OCI-LY1 (cell line): ENCODE data around the gene MATK.

Experiments
- H2AFZ ChIP-seq: fragments of 200-600 bp; sonication (generic), shearing (Covaris generic); 2 replicates; pipeline ENCODE4 v1.6.0; 2014; ENCODE audit warnings: antibody characterized with exemption, mild to moderate bottlenecking, low read length
- H3F3A ChIP-seq: fragments of 200-600 bp; sonication (generic), shearing (Covaris generic); 2 replicates; pipeline ENCODE4 v1.6.0; 2014; ENCODE audit warnings: mild to moderate bottlenecking, antibody characterized with exemption, low read length, moderate library complexity; ENCODE audit not compliant: insufficient read depth
- H3K27ac ChIP-seq: fragments of 200-600 bp; sonication (generic); 2 replicates; pipeline ENCODE4 v1.5.1; 2014; ENCODE audit warnings: low read length, mixed run types, mild to moderate bottlenecking, low read depth; ENCODE audit not compliant: poor library complexity, severe bottlenecking
- H3K27me3 ChIP-seq: fragments of 200-600 bp; sonication (generic); 2 replicates; pipeline ENCODE4 v1.6.0; 2014; ENCODE audit warnings: antibody characterized with exemption, mild to moderate bottlenecking, low read length, moderate library complexity; ENCODE audit not compliant: insufficient read depth
- H3K36me3 ChIP-seq: fragments of 200-600 bp; sonication (generic); 2 replicates; pipeline ENCODE4 v1.6.1; 2014; ENCODE audit warnings: mild to moderate bottlenecking, antibody characterized with exemption, low read length, moderate library complexity, mixed read lengths; ENCODE audit not compliant: insufficient read depth
- H3K4me1 ChIP-seq: fragments of 200-600 bp; sonication (generic); 2 replicates; pipeline ENCODE4 v1.5.1; 2014; ENCODE audit warnings: mild to moderate bottlenecking, low read length, moderate library complexity; ENCODE audit not compliant: insufficient read depth, severe bottlenecking
- H3K4me2 ChIP-seq: fragments of 200-600 bp; sonication (generic), shearing (Covaris generic); 2 replicates; pipeline ENCODE4 v1.6.1; 2014; ENCODE audit warnings: low read length
- H3K4me3 ChIP-seq: fragments of 200-600 bp; sonication (generic); 2 replicates; pipeline ENCODE4 v1.5.1; 2014; ENCODE audit warnings: low read length, low read depth, mild to moderate bottlenecking, mixed read lengths; ENCODE audit not compliant: poor library complexity, severe bottlenecking
- H3K79me2 ChIP-seq: fragments of 200-600 bp; shearing (Covaris generic); 2 replicates; pipeline ENCODE4 v1.6.1; 2016; ENCODE audit warnings: mixed run types, low read length, mixed read lengths; ENCODE audit not compliant: insufficient read depth
- H3K9ac ChIP-seq: fragments of 200-600 bp; sonication (generic), shearing (Covaris generic); 2 replicates; pipeline ENCODE4 v1.6.1; 2014; ENCODE audit warnings: mild to moderate bottlenecking, low read length, mixed read lengths
- H3K9me2 ChIP-seq: fragments of 200-600 bp; sonication (generic), shearing (Covaris generic); 2 replicates; pipeline ENCODE4 v1.6.1; 2014; ENCODE audit warnings: low read depth, mild to moderate bottlenecking, low read length, mixed read lengths
- H3K9me3 ChIP-seq: fragments of 200-600 bp; shearing (Covaris generic); 2 replicates; pipeline ENCODE4 v1.6.1; 2014; ENCODE audit warnings: low read length, mixed read lengths
- H4K20me1 ChIP-seq: fragments of 200-600 bp; sonication (generic), shearing (Covaris generic); 2 replicates; pipeline ENCODE4 v1.6.0; 2016; ENCODE audit warnings: mild to moderate bottlenecking, low read length; ENCODE audit not compliant: insufficient read depth
- EZH2 ChIP-seq: fragments of 200-600 bp; sonication (generic), shearing (Covaris generic); IDR thresholded peaks from 2 replicates; pipeline ENCODE4 v1.8.0; 2017; ENCODE audit warnings: borderline replicate concordance, mixed run types, mild to moderate bottlenecking, antibody characterized with exemption, low read length, moderate library complexity, mixed read lengths
- TF ChIP-seq, protein P1 (sequence below): fragments of 200-600 bp; sonication (generic), shearing (Covaris generic); IDR thresholded peaks from 2 replicates; pipeline ENCODE4 v1.5.1; 2017; ENCODE audit warnings: mild to moderate bottlenecking, antibody characterized with exemption, low read length, moderate library complexity, mixed read lengths

Gene MATK

DNA sequence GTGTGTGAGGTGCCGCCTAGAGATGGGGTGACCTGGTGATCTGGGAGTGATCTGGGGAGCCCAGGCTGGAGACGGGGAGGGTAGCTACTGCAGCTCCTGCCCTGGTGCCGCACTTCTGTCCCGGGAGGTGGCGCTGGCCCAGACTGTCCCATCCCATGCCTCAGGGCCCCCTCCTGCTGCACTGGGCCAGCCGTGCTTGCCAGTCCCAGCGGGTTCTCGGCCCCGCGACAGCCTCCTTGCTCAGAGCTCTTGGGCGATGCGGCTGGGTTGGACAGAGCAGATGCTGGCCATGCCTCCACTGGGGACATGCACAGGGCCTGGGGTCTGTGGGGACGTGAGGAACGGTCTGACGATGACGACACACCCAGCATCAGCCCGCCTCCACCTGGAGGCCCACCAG is 16.7 kb downstream of the MATK start:
- no peak overlapping the region for H2AFZ ChIP-seq
- H3K27me3 ChIP-seq: no peaks in the 10 kb centered on the region
- H3F3A ChIP-seq: no peaks in the 10 kb centered on the region
- H3K9ac ChIP-seq: no peak overlapping the region
- H3K79me2 ChIP-seq: no peaks in the 10 kb centered on the region
- no peaks in the 10 kb centered on the region for H3K9me3 ChIP-seq
- TF ChIP-seq, protein P1, sequence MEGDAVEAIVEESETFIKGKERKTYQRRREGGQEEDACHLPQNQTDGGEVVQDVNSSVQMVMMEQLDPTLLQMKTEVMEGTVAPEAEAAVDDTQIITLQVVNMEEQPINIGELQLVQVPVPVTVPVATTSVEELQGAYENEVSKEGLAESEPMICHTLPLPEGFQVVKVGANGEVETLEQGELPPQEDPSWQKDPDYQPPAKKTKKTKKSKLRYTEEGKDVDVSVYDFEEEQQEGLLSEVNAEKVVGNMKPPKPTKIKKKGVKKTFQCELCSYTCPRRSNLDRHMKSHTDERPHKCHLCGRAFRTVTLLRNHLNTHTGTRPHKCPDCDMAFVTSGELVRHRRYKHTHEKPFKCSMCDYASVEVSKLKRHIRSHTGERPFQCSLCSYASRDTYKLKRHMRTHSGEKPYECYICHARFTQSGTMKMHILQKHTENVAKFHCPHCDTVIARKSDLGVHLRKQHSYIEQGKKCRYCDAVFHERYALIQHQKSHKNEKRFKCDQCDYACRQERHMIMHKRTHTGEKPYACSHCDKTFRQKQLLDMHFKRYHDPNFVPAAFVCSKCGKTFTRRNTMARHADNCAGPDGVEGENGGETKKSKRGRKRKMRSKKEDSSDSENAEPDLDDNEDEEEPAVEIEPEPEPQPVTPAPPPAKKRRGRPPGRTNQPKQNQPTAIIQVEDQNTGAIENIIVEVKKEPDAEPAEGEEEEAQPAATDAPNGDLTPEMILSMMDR: no peak
- no peak for TF ChIP-seq EZH2
- no peak overlapping the region for H3K27ac ChIP-seq
- H3K4me3 ChIP-seq: no peak overlapping the region
- H3K4me1 ChIP-seq: no peaks in the 10 kb centered on the region
- H3K36me3 ChIP-seq: peaks cover 16% of the 10 kb centered on the region
- no peaks in the 10 kb centered on the region for H4K20me1 ChIP-seq
- H3K4me2 ChIP-seq: no peak overlapping the region
- H3K9me2 ChIP-seq: no peaks in the 10 kb centered on the region

DNA sequence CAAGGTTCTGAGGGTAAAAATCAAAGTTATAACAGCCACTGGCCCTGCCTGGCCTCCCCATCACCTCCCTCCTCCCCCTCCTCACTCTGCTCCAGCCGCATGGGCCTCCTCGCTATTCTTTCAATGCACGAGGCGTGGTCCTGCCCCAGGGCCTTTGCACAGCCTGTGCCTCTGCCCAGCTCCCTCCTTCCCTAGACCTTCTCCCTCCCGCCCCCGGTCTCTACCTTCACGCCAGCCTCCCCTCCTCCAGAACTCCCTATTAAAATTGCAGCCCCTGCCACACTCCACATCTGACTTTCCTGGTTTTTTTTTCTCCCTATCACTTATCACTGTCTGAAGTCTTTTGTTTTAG is 17.5 kb downstream of the MATK start:
- Histone ChIP-seq H3K4me3 (no peak overlapping the region), H3K9ac (no peak overlapping the region), H3K27ac (no peak overlapping the region), H4K20me1 (no peaks in the 10 kb centered on the region), H3K36me3 (peaks cover 16% of the 10 kb centered on the region), H2AFZ (no peak overlapping the region), H3K27me3 (no peaks in the 10 kb centered on the region), H3K9me2 (no peaks in the 10 kb centered on the region), H3K9me3 (no peaks in the 10 kb centered on the region), H3F3A (no peaks in the 10 kb centered on the region), H3K79me2 (no peaks in the 10 kb centered on the region), H3K4me1 (no peaks in the 10 kb centered on the region), H3K4me2 (no peak overlapping the region)
- no peak for TF ChIP-seq EZH2
- TF ChIP-seq, protein P1: no peak

DNA sequence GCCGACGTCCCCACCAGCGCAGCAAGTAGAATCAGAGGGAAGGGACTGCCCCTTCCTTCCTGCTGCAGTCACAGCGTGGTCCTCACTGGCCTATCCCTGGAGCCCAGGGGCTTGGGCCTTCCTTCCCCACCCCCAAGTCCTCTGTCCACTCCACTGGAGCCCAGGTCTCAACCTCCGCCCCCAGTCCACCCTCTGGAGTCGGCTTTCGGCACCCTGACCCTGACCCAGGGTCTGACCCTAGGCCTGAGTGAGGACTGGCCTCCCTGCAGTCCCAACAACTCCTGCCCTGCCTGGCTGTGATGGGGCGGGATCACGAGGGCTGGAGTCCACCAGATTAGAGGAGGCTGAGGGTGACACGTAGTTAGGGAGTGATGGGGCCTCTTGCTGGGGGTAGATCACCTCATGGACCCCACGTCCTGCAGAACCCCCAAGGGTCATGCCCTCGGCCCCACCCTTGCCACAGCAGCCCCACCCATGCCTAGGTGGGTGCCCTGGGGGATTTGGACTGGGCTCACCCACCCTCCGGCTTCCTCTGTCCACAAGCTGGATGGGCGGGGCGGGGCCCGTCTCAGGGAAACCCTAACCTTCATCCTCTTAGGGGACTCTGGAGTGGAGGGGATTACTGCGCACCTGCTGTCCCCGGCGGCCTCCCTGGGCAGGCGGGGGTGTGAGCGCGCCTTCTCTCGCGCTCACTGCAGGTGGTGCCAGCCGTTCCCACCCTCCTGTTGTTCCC is 18.0 kb downstream of the MATK start:
- no peaks in the 10 kb centered on the region for H3K9me2 ChIP-seq
- peaks cover 16% of the 10 kb centered on the region for H3K36me3 ChIP-seq
- H3K4me2 ChIP-seq: no peak overlapping the region
- H3K79me2 ChIP-seq: no peaks in the 10 kb centered on the region
- H3K9ac ChIP-seq: no peak overlapping the region
- no peaks in the 10 kb centered on the region for H3K27me3 ChIP-seq
- H2AFZ ChIP-seq: no peak overlapping the region
- TF ChIP-seq, protein P1: no peak
- TF ChIP-seq EZH2: no peak
- no peaks in the 10 kb centered on the region for H3K9me3 ChIP-seq
- H3K4me1 ChIP-seq: peaks cover 4% of the 10 kb centered on the region
- no peak overlapping the region for H3K27ac ChIP-seq
- no peaks in the 10 kb centered on the region for H4K20me1 ChIP-seq
- H3K4me3 ChIP-seq: no peak overlapping the region
- H3F3A ChIP-seq: no peaks in the 10 kb centered on the region
